DOHH2 (cell line): Measurements from ENCODE around the gene ITCH.

Source experiments
- H3F3A ChIP-seq: fragments of 200-600 bp; sonication (generic), shearing (Covaris generic); 2 replicates; pipeline ENCODE4 v1.6.0; 2016; ENCODE audit warnings: antibody characterized with exemption, mild to moderate bottlenecking; ENCODE audit not compliant: control insufficient read depth, insufficient read depth
- H3K27ac ChIP-seq: fragments of 200-600 bp; sonication (generic); 2 replicates; pipeline ENCODE4 v1.5.1; 2014; ENCODE audit warnings: low read depth, mild to moderate bottlenecking, low read length, moderate library complexity
- H3K27me3 ChIP-seq: fragments of 200-600 bp; sonication (generic); 2 replicates; pipeline ENCODE4 v1.6.1; 2014; ENCODE audit warnings: mild to moderate bottlenecking, low read length, mixed read lengths; ENCODE audit not compliant: control insufficient read depth
- H3K36me3 ChIP-seq: fragments of 200-600 bp; sonication (generic); 2 replicates; pipeline ENCODE4 v1.6.1; 2014; ENCODE audit warnings: mild to moderate bottlenecking, low read length, moderate library complexity, mixed read lengths; ENCODE audit not compliant: control insufficient read depth
- H3K4me1 ChIP-seq: fragments of 200-600 bp; sonication (generic); 2 replicates; pipeline ENCODE4 v1.6.1; 2014; ENCODE audit warnings: mild to moderate bottlenecking, low read length, mixed read lengths; ENCODE audit not compliant: control insufficient read depth
- H3K4me2 ChIP-seq: fragments of 200-600 bp; sonication (generic); 2 replicates; pipeline ENCODE4 v1.6.0; 2014; ENCODE audit warnings: mild to moderate bottlenecking, low read length, moderate library complexity
- H3K4me3 ChIP-seq: fragments of 200-600 bp; sonication (generic); 2 replicates; pipeline ENCODE4 v1.5.1; 2014; ENCODE audit warnings: mild to moderate bottlenecking, low read length, mixed read lengths
- H3K79me2 ChIP-seq: fragments of 200-600 bp; sonication (generic); 2 replicates; pipeline ENCODE4 v1.6.1; 2014; ENCODE audit warnings: mild to moderate bottlenecking, low read length, mixed read lengths; ENCODE audit not compliant: control insufficient read depth
- H3K9me2 ChIP-seq: fragments of 200-600 bp; sonication (generic); replicated peaks from 2 replicates; pipeline ENCODE4 v1.6.1; 2014; ENCODE audit warnings: mild to moderate bottlenecking, low read length, mixed read lengths; ENCODE audit not compliant: control insufficient read depth
- H3K9me3 ChIP-seq: fragments of 200-600 bp; sonication (generic); 2 replicates; pipeline ENCODE4 v1.6.1; 2014; ENCODE audit warnings: antibody characterized with exemption, low read length, mixed read lengths; ENCODE audit not compliant: control insufficient read depth, insufficient read depth
- H4K20me1 ChIP-seq: fragments of 200-600 bp; sonication (generic); 2 replicates; pipeline ENCODE4 v1.6.0; 2014; ENCODE audit warnings: low read depth, mild to moderate bottlenecking, antibody characterized with exemption, low read length, moderate library complexity; ENCODE audit not compliant: control insufficient read depth, insufficient read depth
- EZH2phosphoT487 ChIP-seq: fragments of 200-600 bp; sonication (generic); IDR thresholded peaks from 2 replicates; pipeline ENCODE4 v1.6.1; 2017; ENCODE audit warnings: borderline replicate concordance, mild to moderate bottlenecking, antibody characterized with exemption, low read length, moderate library complexity, mixed read lengths
- TF ChIP-seq, protein P1 (sequence below): fragments of 200-600 bp; sonication (generic); IDR thresholded peaks from one replicate; pipeline ENCODE4 v1.5.1; 2014; ENCODE audit warnings: antibody characterized with exemption, mild to moderate bottlenecking, low read depth, low read length; ENCODE audit not compliant: poor library complexity, severe bottlenecking

ITCH gene

GRCh38 chr20:34547844-34548613 is 185.0 kb downstream of the ITCH start:
- H3K79me2 ChIP-seq, result no peaks in the 10 kb centered on the region
- H3K4me2 ChIP-seq, result no peak overlapping the region
- no peak overlapping the region for H3K4me3 ChIP-seq
- H3K36me3 ChIP-seq, result no peaks in the 10 kb centered on the region
- no peaks in the 10 kb centered on the region for H3F3A ChIP-seq
- TF ChIP-seq, protein P1, sequence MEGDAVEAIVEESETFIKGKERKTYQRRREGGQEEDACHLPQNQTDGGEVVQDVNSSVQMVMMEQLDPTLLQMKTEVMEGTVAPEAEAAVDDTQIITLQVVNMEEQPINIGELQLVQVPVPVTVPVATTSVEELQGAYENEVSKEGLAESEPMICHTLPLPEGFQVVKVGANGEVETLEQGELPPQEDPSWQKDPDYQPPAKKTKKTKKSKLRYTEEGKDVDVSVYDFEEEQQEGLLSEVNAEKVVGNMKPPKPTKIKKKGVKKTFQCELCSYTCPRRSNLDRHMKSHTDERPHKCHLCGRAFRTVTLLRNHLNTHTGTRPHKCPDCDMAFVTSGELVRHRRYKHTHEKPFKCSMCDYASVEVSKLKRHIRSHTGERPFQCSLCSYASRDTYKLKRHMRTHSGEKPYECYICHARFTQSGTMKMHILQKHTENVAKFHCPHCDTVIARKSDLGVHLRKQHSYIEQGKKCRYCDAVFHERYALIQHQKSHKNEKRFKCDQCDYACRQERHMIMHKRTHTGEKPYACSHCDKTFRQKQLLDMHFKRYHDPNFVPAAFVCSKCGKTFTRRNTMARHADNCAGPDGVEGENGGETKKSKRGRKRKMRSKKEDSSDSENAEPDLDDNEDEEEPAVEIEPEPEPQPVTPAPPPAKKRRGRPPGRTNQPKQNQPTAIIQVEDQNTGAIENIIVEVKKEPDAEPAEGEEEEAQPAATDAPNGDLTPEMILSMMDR, result no peak
- TF ChIP-seq EZH2phosphoT487, result no peak
- no peaks in the 10 kb centered on the region for H3K9me3 ChIP-seq
- H3K27ac ChIP-seq, result no peak overlapping the region
- no peaks in the 10 kb centered on the region for H3K4me1 ChIP-seq
- no peaks in the 10 kb centered on the region for H3K27me3 ChIP-seq
- H3K9me2 ChIP-seq, result no peaks in the 10 kb centered on the region
- no peaks in the 10 kb centered on the region for H4K20me1 ChIP-seq

GRCh38 chr20:34549291-34549928 is 186.3 kb downstream of the ITCH start:
- Histone ChIP-seq H4K20me1 (no peaks in the 10 kb centered on the region), H3K27ac (no peak overlapping the region), H3K36me3 (no peaks in the 10 kb centered on the region), H3K4me1 (no peaks in the 10 kb centered on the region), H3K79me2 (no peaks in the 10 kb centered on the region), H3K9me2 (no peaks in the 10 kb centered on the region), H3F3A (no peaks in the 10 kb centered on the region), H3K4me2 (no peak overlapping the region), H3K27me3 (no peaks in the 10 kb centered on the region), H3K4me3 (no peak overlapping the region), H3K9me3 (no peaks in the 10 kb centered on the region)
- no peak for TF ChIP-seq EZH2phosphoT487

DNA sequence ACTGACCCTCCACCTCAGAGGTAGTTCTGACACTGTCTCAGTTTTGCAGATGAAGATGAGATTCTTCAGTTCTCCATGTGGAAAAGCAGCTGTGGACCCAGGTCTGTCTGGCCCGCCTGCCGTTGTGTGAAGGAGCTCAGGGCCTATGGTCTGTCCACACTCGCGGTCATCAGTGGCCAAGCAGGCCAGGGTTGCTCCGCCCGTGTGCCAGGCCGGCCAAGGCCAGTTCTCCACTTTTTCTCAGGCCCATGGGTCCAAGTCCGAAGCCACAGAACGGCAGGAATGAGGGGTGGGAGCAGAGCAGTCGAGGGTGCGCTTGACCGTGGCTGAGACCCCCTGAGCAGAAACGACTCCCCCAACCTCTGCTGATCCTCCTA is 186.8 kb downstream of the ITCH start:
- Histone ChIP-seq H3F3A (no peaks in the 10 kb centered on the region), H3K36me3 (no peaks in the 10 kb centered on the region), H3K4me3 (no peak overlapping the region), H3K4me2 (no peak overlapping the region), H3K79me2 (no peaks in the 10 kb centered on the region), H3K27me3 (no peaks in the 10 kb centered on the region), H3K9me3 (no peaks in the 10 kb centered on the region), H3K9me2 (no peaks in the 10 kb centered on the region), H3K4me1 (no peaks in the 10 kb centered on the region), H4K20me1 (no peaks in the 10 kb centered on the region), H3K27ac (no peak overlapping the region)
- TF ChIP-seq EZH2phosphoT487, result no peak
- TF ChIP-seq, protein P1, result no peak

- no peak overlapping the region for H3K4me2 ChIP-seq
- H3K36me3 ChIP-seq, result no peaks in the 10 kb centered on the region
- H3K27me3 ChIP-seq, result no peaks in the 10 kb centered on the region
- no peaks in the 10 kb centered on the region for H3F3A ChIP-seq
- no peaks in the 10 kb centered on the region for H3K9me2 ChIP-seq
- H3K9me3 ChIP-seq, result no peaks in the 10 kb centered on the region
- H3K79me2 ChIP-seq, result no peaks in the 10 kb centered on the region
- H3K4me1 ChIP-seq, result no peaks in the 10 kb centered on the region
- H4K20me1 ChIP-seq, result no peaks in the 10 kb centered on the region
- no peak for TF ChIP-seq EZH2phosphoT487
- TF ChIP-seq, protein P1, result no peak
- H3K4me3 ChIP-seq, result no peak overlapping the region
- H3K27ac ChIP-seq, result no peak overlapping the region
Measured at GRCh38 chr20:34552569-34552968, 189.5 kb downstream of the ITCH start.
